HG03045 (cell line): ENCODE results near the gene DLEU7.
A peak's percentile ranks its signal among the peaks of the same experiment; 100 is the strongest.

Source experiments
- ATAC-seq: cut with Tn5 transposase; IDR thresholded peaks from one replicate; pipeline ENCODE4 v1.9.1; 2021; ENCODE audit warnings: mild to moderate bottlenecking, moderate library complexity; ENCODE audit not compliant: unreplicated experiment

DLEU7 gene

GRCh38 chr13:50844084-50844875 is 788 bp upstream of the DLEU7 start:
- no peak for ATAC-seq

GRCh38 chr13:50842990-50843256 is 569 bp downstream of the DLEU7 start:
- ATAC-seq, result no peak

GRCh38 chr13:50842251-50842989 is 1.1 kb downstream of the DLEU7 start:
- ATAC-seq, result no peak

- no peak for ATAC-seq
Observed at GRCh38 chr13:50841786-50842185, 1.7 kb downstream of the DLEU7 start.

- no peak for ATAC-seq
Observed at GRCh38 chr13:50840284-50840683, 3.2 kb downstream of the DLEU7 start.

GRCh38 chr13:50839828-50840227 is 3.7 kb downstream of the DLEU7 start:
- ATAC-seq, result no peak

- no peak for ATAC-seq
Observed at GRCh38 chr13:50838701-50839100, 4.8 kb downstream of the DLEU7 start.

DNA sequence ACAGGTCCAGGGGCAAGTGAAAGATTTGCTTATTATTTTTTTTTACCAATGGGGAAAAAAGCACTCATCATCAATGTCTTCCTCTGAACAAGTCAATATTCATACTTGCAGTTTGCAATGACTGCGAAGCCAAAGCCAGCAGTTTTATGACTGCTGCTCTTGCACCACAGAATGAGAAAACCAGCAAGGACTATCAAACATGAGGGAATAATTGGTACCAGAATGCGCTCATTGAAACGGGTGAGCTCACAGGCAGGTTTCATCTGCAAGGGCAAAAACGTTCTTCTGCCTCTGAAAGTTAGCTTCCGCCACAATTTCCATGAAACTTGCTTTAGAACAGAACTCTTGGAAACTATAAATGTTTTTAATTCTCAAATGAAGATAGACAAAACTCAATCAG is 5.5 kb downstream of the DLEU7 start:
- ATAC-seq, result no peak

GRCh38 chr13:50831512-50831911 is 12.0 kb downstream of the DLEU7 start:
- ATAC-seq, result no peak

GRCh38 chr13:50829896-50830295 is 13.6 kb downstream of the DLEU7 start:
- no peak for ATAC-seq

DNA sequence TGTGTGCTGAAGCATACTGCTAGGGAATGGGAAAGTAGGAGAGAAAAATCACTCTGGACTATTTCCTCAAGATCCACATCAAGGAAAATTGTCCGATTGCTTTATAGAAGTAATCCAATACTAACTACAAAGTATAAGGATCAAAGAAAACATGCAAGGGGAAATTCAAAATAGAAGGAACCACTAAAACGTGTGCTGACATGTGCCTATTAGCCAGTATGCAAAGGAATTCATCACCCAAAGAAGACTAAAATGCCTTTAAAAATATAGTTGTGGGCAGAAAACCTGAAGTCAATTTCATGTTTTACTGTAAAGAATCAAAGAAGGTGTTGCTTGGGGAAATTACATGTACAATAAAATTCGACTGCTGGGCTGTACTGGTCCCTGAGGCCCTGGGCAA is 14.3 kb downstream of the DLEU7 start:
- no peak for ATAC-seq

- ATAC-seq, result no peak
Observed at GRCh38 chr13:50826035-50826434, 17.5 kb downstream of the DLEU7 start.

GRCh38 chr13:50812242-50812641 is 31.2 kb downstream of the DLEU7 start:
- no peak for ATAC-seq

DNA sequence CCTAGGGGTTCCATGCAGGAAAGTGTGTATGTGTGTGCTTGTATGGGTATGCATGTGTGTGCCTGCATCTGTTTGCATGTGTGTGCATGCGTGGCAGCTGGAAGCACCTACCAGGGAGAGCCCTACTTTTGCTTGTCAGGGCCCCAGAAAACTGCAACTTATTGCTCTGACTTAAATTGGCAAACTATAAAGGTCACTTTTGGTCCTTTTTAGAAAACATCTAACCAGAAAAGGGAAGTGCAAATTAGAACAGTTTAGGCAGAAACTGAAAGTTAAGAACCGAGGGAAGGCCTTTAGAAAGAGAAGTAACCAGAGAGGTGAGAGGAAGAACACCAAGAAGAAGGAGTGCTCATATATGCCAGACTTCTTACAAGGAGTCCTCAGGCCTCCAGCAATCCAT is 32.5 kb downstream of the DLEU7 start:
- ATAC-seq, result peak; percentile 84

DNA sequence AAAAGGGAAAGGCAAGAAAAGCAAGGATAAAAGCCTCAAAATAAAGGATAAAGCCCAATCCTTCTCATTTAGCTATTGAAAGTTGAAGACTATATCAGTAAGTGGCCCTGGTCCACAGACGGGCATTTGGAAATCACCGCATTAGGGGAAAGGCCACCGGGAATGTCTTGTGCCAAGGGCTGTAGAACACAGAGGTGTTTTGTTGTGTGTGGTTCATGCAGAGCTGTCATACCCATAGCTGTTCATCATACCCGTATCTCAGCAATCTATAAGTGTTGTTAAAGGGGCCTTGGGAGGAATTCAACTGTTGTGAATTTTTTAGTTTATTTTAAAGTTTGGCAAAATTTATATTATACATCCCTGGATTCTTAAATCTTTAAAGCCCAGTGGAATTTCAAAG is 33.0 kb downstream of the DLEU7 start:
- no peak for ATAC-seq

DNA sequence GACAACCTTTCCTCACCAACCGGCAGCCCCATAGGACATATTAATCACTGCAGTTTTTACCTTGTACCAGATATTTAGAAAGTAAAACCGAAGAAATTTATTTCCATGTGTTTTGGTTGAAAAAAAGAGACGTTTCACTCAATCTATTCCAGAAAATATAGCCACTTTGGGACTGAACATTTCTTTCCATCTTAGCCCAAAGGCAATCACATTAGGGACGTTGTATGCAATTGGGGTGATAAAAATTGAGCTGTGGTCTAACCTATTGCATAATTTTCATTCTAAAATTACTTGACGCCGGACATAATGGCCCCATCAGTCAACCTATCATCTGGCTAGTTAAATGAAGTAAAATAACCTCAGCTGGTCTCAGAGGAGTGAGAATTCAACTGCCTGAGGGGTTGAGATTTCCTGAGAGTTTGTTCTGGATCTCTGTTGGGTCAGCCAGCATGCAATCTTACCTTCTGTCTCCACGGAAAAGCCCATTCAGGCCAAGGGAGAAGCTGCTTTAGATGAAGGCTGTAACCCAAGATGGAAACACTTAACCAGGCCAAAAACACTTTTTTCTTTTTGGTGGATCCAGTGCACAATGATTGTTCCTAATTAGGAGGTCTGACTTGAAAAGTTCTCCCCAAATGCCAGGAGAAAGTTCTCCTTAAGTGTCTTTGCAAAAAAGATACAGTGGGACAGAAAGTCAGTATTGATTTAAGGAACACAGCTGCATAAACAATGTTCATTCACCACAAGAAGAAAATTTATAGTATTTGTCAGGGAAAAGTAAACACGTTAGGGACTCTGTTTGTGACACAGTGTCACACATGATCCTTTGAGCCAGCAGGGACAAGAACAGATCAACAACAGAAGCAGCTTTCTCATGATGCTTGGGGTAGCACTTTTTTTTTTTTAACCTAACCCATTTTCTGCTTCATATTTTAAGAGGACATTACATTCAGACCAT is 34.1 kb downstream of the DLEU7 start:
- ATAC-seq, result no peak

DNA sequence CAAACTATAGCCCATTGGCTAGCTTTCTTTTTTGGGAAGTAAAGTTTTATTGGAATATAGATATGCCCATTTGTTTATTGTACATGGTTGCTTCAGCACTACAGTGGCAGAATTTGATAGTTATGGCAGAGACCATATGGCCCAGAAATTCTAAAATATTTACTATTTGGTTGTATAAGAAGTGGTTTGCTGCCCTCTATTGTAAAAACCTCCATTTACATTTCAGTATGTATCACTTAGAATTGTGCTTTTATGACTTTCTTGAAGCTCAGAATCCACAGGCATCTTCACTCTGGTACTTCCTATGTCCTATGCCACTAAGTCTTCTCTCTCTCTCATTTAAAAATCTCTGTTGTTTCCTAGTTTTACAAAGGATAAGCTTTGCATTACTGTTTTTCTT is 37.7 kb downstream of the DLEU7 start:
- no peak for ATAC-seq

- ATAC-seq, result peak; percentile 84
Observed at GRCh38 chr13:50801087-50801931, 42.2 kb downstream of the DLEU7 start.

DNA sequence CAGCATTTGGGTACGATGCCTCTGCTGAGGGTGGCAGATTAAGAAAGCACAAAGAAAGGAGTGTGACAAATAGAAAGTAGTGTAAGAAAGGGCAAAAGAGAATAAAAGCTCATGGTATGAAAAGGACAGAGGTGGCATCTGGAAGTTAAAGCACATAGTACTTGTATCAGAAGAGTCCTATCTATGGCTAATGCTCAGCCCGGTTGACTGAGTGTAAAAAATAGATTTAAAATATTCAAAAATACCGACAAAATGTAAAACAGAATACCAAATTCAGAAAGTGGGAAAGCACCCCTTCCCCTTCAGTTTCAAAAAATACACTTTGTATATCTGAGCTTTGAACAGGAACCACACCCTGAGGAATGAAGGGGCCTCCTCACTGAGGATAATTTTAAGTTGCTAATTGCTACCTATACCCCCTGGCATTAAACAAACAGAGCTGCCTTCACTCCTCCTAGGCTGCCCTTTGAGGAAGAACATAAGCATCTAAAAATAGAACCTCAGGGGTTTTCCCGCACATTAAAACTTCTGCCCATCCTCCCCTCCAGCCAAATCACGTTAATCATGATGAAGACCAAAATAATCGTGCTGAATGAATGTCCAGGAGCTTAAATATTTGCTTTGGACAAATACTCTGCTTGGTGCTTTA is 43.3 kb downstream of the DLEU7 start:
- ATAC-seq, result no peak

- no peak for ATAC-seq
Observed at GRCh38 chr13:50798923-50799322, 44.6 kb downstream of the DLEU7 start.
